GM23338 (cell line): Measurements from ENCODE around the gene ITGAV. TPM values are rescaled to one million over a fixed set of nuclear protein-coding genes. Genes with fewer than 3 reads are reported as not detected.

Source experiments
- ATAC-seq: fragments of 200-7000 bp; cut with Tn5 transposase; 3 replicates; pipeline ENCODE4 v1.9.1; 2020
- DNase-seq: peaks from one replicate; pipeline ENCODE4 v3.0.0-alpha.2; 2015; ENCODE audit warnings: low spot score
- H2AFZ ChIP-seq: fragments of 200-600 bp; sonication (generic); 2 replicates; pipeline ENCODE4 v1.8.0; 2016; ENCODE audit warnings: antibody characterized with exemption, mild to moderate bottlenecking, moderate library complexity
- H3F3A ChIP-seq: fragments of 200-600 bp; sonication (generic); replicated peaks from 2 replicates; pipeline ENCODE4 v1.8.0; 2017; ENCODE audit warnings: antibody characterized with exemption, mixed run types, low read depth
- H3K27ac ChIP-seq: fragments of 200-600 bp; sonication (generic); 2 replicates; pipeline ENCODE4 v1.6.1; 2016; ENCODE audit warnings: low read depth
- H3K27me3 ChIP-seq: fragments of 200-600 bp; sonication (generic); 2 replicates; pipeline ENCODE4 v1.8.0; 2016; ENCODE audit warnings: mild to moderate bottlenecking, mixed run types, moderate library complexity; ENCODE audit not compliant: insufficient read depth
- H3K36me3 ChIP-seq: fragments of 200-600 bp; sonication (generic); 2 replicates; pipeline ENCODE4 v1.8.0; 2016; ENCODE audit warnings: mild to moderate bottlenecking; ENCODE audit not compliant: insufficient read depth
- H3K4me1 ChIP-seq: fragments of 200-600 bp; sonication (generic); 2 replicates; pipeline ENCODE4 v1.8.0; 2016; ENCODE audit warnings: mild to moderate bottlenecking, moderate library complexity; ENCODE audit not compliant: insufficient read depth
- H3K4me2 ChIP-seq: fragments of 200-600 bp; sonication (generic); 2 replicates; pipeline ENCODE4 v1.7.1; 2017; ENCODE audit warnings: mixed run types
- H3K4me3 ChIP-seq: fragments of 200-600 bp; sonication (generic); 2 replicates; pipeline ENCODE4 v1.6.1; 2016; ENCODE audit warnings: mixed run types
- H3K79me2 ChIP-seq: fragments of 200-600 bp; sonication (generic); replicated peaks from 2 replicates; pipeline ENCODE4 v1.8.0; 2017; ENCODE audit warnings: mild to moderate bottlenecking; ENCODE audit not compliant: insufficient read depth
- H3K9me2 ChIP-seq: fragments of 200-600 bp; sonication (generic); 2 replicates; pipeline ENCODE4 v1.8.0; 2017; ENCODE audit not compliant: insufficient read depth
- H4K20me1 ChIP-seq: fragments of 200-600 bp; sonication (generic); replicated peaks from 2 replicates; pipeline ENCODE4 v1.8.0; 2017; ENCODE audit warnings: mild to moderate bottlenecking; ENCODE audit not compliant: insufficient read depth
- H3K27ac Mint-ChIP-seq: 2 replicates; pipeline ENCODE4 v1.8.0; 2020; ENCODE audit warnings: inconsistent platforms, mild to moderate bottlenecking, moderate library complexity, mixed read lengths
- H3K27me3 Mint-ChIP-seq: 3 replicates; pipeline ENCODE4 v1.8.0; 2022; ENCODE audit warnings: low read depth, mild to moderate bottlenecking, moderate library complexity, mixed read lengths, inconsistent platforms; ENCODE audit not compliant: insufficient read depth, poor library complexity
- H3K36me3 Mint-ChIP-seq: 3 replicates; pipeline ENCODE4 v1.8.0; 2021; ENCODE audit warnings: low read depth, mild to moderate bottlenecking, inconsistent platforms, moderate library complexity, mixed read lengths
- H3K4me1 Mint-ChIP-seq: 3 replicates; pipeline ENCODE4 v1.8.0; 2020; ENCODE audit warnings: mild to moderate bottlenecking, inconsistent platforms, mixed read lengths
- H3K4me3 Mint-ChIP-seq: 3 replicates; pipeline ENCODE4 v1.8.0; 2021; ENCODE audit warnings: moderate library complexity, mild to moderate bottlenecking, inconsistent platforms, mixed read lengths
- H3K9me3 Mint-ChIP-seq: 3 replicates; pipeline ENCODE4 v1.8.0; 2020; ENCODE audit warnings: moderate library complexity, mild to moderate bottlenecking, inconsistent platforms, mixed read lengths
- CREB1 ChIP-seq: fragments of 250-450 bp; sonication (Bioruptor Pico); IDR thresholded peaks from 2 replicates; pipeline ENCODE4 v1.5.0; 2020; ENCODE audit warnings: low read depth, mild to moderate bottlenecking, moderate library complexity
- CTCF ChIP-seq, 2 experiments: fragments of 200-600 bp in 1 of 2; sonication (generic) in 1 of 2; conservative IDR thresholded peaks; 2 replicates each; pipeline versions ENCODE4 v1.5.1 to v1.6.1; 2016 to 2017; ENCODE audit warnings: antibody characterized with exemption in 2 of 2, low read depth in 2 of 2, mild to moderate bottlenecking in 2 of 2, moderate library complexity in 1 of 2
- ETS1 ChIP-seq: IDR thresholded peaks from 2 replicates; pipeline ENCODE4 v1.6.1; 2016; ENCODE audit warnings: antibody characterized with exemption
- EZH2 ChIP-seq: fragments of 200-600 bp; sonication (generic); IDR thresholded peaks from one replicate; pipeline ENCODE4 v1.8.0; 2017; ENCODE audit warnings: antibody characterized with exemption, mild to moderate bottlenecking, low read depth; ENCODE audit not compliant: unreplicated experiment
- JUNB ChIP-seq: IDR thresholded peaks from one replicate; pipeline ENCODE4 v1.6.1; 2016; ENCODE audit warnings: antibody characterized with exemption; ENCODE audit not compliant: unreplicated experiment
- NANOG ChIP-seq: IDR thresholded peaks from 2 replicates; pipeline ENCODE4 v1.6.1; 2016; ENCODE audit warnings: antibody characterized with exemption, borderline replicate concordance
- POLR2AphosphoS5 ChIP-seq: IDR thresholded peaks from 2 replicates; pipeline ENCODE4 v1.6.1; 2016; ENCODE audit warnings: antibody characterized with exemption, low read depth
- ZNF462 ChIP-seq: fragments of 250-450 bp; sonication (Bioruptor Pico); IDR thresholded peaks from 2 replicates; pipeline ENCODE4 v1.5.0; 2020; ENCODE audit warnings: mild to moderate bottlenecking, moderate library complexity
- polyA plus RNA-seq: library from polyadenylated mRNA; unstranded; fragments of >200 nt; fragmentation: Nextera tagmentation; extraction: Ambion mirVana; gene quantifications from 2 replicates; pipeline ENCODE4 v1.2.1, GENCODE V29; 2016
- total RNA-seq: library from RNA; depleted of rRNA; stranded (reverse); fragments of >200 nt; shearing (Covaris generic); gene quantifications from 2 replicates; pipeline ENCODE4 v1.2.3, GENCODE V29; 2014

The ITGAV gene
- total and polyA plus RNA-seq, 2 experiments from 2014 or later, result 9.1 to 56.5 TPM

- peak overlapping the region; percentile 71 for H3K27ac Mint-ChIP-seq
Measured at GRCh38 chr2:186717320-186718007, 127.6 kb downstream of the ITGAV start.

GRCh38 chr2:186718122-186718521, 128.3 kb downstream of the ITGAV start:
- Mint-ChIP-seq H3K4me3 (no peak overlapping the region), H3K4me1 (peaks cover 43% of the 10 kb centered on the region), H3K9me3 (no peaks in the 10 kb centered on the region), H3K27me3 (peaks cover 4% of the 10 kb centered on the region), H3K36me3 (no peaks in the 10 kb centered on the region), H3K27ac (peak overlapping the region; percentile 39; the same call in 1 of the 2 replicates)
- Histone ChIP-seq H3K27ac (peak overlapping the region; percentile 24; the same call in 1 of the 2 replicates), H3K4me3 (no peak overlapping the region), H3K4me1 (peaks cover 57% of the 10 kb centered on the region), H3K9me2 (no peaks in the 10 kb centered on the region), H3K79me2 (peaks cover 11% of the 10 kb centered on the region), H3K27me3 (no peaks in the 10 kb centered on the region), H3K4me2 (peak overlapping the region; percentile 41; the same call in 1 of the 2 replicates), H2AFZ (no peak overlapping the region), H3K36me3 (no peaks in the 10 kb centered on the region), H3F3A (no peaks in the 10 kb centered on the region), H4K20me1 (no peaks in the 10 kb centered on the region)
- ATAC-seq (no peak), DNase-seq (no peak)
- TF ChIP-seq EZH2, result no peak
- no peak for TF ChIP-seq CREB1 (CRISPR knock-in tag)
- no peak for TF ChIP-seq ETS1
- TF ChIP-seq POLR2AphosphoS5, result no peak
- no peak for TF ChIP-seq JUNB
- no peak for TF ChIP-seq ZNF462 (CRISPR knock-in tag)
- TF ChIP-seq CTCF (conservative IDR thresholded peaks at IDR 0.05; ENCODE audit: low read depth in 2 of 2), result no peak

More at GRCh38 chr2:186717320-186718007, 127.6 kb downstream of the ITGAV start:
- no peak overlapping the region for H3K4me2 ChIP-seq
- H3K79me2 ChIP-seq, result peaks cover 14% of the 10 kb centered on the region
- no peaks in the 10 kb centered on the region for H3K36me3 ChIP-seq
- no peaks in the 10 kb centered on the region for H3F3A ChIP-seq
- no peak overlapping the region for H3K4me3 ChIP-seq
- Mint-ChIP-seq H3K9me3 (no peaks in the 10 kb centered on the region), H3K36me3 (no peaks in the 10 kb centered on the region), H3K4me3 (no peak overlapping the region), H3K27me3 (peaks cover 4% of the 10 kb centered on the region), H3K4me1 (peaks cover 50% of the 10 kb centered on the region)
- peak; percentile 56 for DNase-seq
- no peaks in the 10 kb centered on the region for H3K9me2 ChIP-seq
- H2AFZ ChIP-seq, result no peak overlapping the region
- peak overlapping the region; percentile 15 for H3K27ac ChIP-seq
- no peaks in the 10 kb centered on the region for H3K27me3 ChIP-seq
- TF ChIP-seq NANOG, result no peak
- no peaks in the 10 kb centered on the region for H4K20me1 ChIP-seq
- peaks cover 61% of the 10 kb centered on the region for H3K4me1 ChIP-seq
- peak; percentile 86 for ATAC-seq
